ENCODE measurements around the gene MAP6.

MAP6 gene

GRCh38 chr11:75553182-75553581, 115.7 kb downstream of the MAP6 start:
- no peak for TF ChIP-seq CTCF (IDR thresholded peaks at IDR 0.05; ENCODE audit: low read depth, low read length)
- H3K4me3 ChIP-seq (ENCODE audit: low read depth, low read length), result no peak overlapping the region

DNA sequence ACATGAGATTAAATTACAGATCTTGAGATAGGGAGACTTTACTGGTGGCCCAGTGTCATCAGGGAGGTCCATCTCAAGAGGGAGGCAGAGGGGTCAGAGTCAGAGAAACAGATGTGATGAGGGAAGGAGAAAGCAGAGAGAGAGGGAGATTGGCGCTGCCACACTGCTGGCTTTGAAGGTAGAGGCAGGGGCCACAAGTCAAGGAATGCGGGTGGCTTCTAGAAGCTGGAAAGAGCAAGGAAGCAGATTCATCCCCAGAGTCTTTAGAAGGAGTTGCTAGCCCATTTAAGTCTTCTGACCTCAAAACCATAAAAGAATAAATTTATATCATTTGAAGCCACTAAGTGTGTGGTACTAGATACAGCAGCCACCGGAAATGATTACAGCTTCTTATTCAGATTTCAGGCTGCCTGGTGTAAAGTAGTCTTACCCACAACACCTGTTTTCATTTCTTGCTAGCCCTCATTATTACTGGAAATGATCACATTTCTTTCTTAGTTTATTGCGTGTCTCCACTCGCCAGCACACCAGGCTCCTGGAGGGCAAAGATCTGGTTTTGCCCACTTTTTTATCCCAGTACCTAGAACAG, 119.4 kb downstream of the MAP6 start:
- no peak overlapping the region for H3K4me3 ChIP-seq (ENCODE audit: low read depth, low read length)
- no peak for TF ChIP-seq CTCF (IDR thresholded peaks at IDR 0.05; ENCODE audit: low read depth, low read length)

GRCh38 chr11:75548595-75549272, 120.1 kb downstream of the MAP6 start:
- TF ChIP-seq CTCF (IDR thresholded peaks at IDR 0.05; ENCODE audit: low read depth, low read length), result no peak
- no peak overlapping the region for H3K4me3 ChIP-seq (ENCODE audit: low read depth, low read length)

DNA sequence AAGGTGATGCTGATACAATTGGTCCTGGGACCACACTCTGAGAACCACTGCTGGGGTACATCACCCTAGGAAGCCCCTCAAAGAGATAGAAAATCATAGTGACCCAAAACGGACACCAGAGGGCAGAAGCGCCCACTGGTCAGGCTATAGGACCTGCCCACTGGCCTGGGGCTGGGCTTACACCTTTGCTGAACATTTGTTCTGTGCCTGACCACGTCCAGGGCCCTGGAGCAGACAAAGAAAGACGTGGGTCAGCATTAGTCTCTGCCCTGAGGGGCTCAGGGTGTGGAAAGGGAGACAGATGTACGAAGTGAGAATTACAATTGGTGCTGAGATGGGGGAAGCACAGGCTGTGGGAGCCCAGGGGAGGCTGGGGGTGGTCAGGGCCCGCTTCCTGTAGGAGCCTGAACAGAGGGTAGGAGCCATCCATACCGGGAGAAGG, 121.2 kb downstream of the MAP6 start:
- TF ChIP-seq CTCF (IDR thresholded peaks at IDR 0.05; ENCODE audit: low read depth, low read length), result peak; percentile 72

GRCh38 chr11:75547177-75547576, 121.7 kb downstream of the MAP6 start:
- no peak for TF ChIP-seq CTCF (IDR thresholded peaks at IDR 0.05; ENCODE audit: low read depth, low read length)

More for the DNA sequence above, 121.2 kb downstream of the MAP6 start:
- no peak overlapping the region for H3K4me3 ChIP-seq (ENCODE audit: low read depth, low read length)

GRCh38 chr11:75543806-75544205, 125.0 kb downstream of the MAP6 start:
- no peak for TF ChIP-seq CTCF (IDR thresholded peaks at IDR 0.05; ENCODE audit: low read depth, low read length)

More at GRCh38 chr11:75547177-75547576, 121.7 kb downstream of the MAP6 start:
- H3K4me3 ChIP-seq (ENCODE audit: low read depth, low read length), result no peak overlapping the region

GRCh38 chr11:75542088-75542438, 126.8 kb downstream of the MAP6 start:
- TF ChIP-seq CTCF (IDR thresholded peaks at IDR 0.05; ENCODE audit: low read depth, low read length), result no peak
- no peak overlapping the region for H3K4me3 ChIP-seq (ENCODE audit: low read depth, low read length)

More at GRCh38 chr11:75543806-75544205, 125.0 kb downstream of the MAP6 start:
- H3K4me3 ChIP-seq (ENCODE audit: low read depth, low read length), result no peak overlapping the region
